ENCODE results near the gene FAM131C.

FAM131C gene

DNA sequence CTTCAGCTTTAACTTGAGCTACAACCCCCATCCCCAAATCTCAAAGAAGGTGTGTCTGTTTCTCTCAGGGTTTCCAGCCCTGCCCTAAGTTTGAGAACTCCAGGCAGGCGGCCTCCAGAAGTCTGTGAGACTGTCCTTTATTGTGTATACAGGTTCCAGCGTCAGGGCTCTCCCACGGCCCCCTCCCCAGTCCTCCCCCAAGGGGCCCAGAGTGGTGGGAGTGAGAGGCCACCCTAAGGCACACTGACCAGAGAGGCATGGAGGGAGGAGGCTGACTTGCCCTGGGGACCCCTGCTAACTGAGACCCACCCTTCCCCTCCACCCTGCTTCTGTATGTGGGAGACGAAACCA, 59.6 kb downstream of the FAM131C start:
- no peak for DNase-seq

DNA sequence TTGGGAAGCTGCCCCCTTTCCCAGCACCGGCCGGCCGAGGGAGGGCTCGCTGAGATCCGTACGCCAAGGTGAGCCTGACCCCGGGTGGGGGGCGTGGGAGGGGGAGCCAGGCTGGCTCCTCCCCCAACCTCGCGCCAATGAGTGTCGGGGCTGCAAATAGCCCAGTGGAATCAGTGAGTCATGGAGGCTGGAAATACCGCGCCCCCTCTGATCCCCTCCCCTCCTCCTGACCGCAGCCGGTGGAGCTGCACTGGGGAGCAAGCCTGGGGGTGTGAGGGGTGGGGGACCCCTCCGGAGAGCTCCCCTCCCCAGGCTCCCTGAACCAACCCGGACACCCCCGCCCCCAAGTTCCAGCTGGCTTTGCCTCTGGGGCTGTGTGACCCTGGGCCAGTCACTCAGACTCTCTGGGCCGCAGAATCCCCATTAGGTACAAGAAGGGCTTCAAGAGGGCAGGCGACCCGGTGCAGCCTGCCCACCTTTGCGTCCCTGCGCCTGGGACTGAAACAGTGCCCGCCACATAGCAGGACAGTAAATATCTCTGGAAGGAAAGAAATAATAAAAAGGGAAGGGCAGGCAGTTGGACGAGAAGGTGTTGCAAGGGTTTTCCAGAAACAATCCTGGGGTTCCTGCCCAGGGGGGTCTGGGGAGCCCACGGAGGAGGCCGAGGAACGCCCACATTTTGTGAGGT, 60.1 kb downstream of the FAM131C start:
- peak; percentile 71 for DNase-seq

DNA sequence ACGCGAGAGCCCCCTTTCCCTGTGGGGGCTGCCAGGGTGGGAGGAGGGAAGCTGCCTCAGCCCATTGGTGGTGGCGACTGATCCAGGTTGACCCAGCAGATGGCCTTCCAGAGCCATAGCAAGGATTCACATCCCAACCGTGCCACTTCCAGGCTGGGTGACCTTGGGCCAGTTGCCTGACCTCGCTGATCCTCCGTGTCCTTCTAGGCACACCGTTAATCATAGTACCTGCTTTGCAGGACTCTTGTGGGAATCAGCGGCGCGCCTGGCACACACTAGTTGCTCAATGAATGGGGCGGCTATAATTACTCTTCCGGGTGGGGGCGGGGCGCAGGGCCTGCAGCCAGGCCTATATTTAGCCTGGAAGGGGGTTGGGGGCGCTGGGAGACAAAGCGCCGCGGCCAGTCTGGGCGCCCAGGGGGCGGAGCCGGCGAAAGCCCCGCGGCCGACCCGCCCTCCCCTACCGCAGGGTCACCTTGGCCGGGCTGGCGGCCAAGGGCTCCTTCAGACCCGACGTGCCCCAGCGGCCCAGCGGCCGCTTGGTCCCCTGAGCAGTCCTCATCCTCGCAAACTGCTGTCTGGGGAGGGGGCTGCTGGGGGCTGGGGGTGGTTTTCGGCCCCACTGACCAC, 60.7 kb downstream of the FAM131C start:
- DNase-seq, result peak; percentile 32

DNA sequence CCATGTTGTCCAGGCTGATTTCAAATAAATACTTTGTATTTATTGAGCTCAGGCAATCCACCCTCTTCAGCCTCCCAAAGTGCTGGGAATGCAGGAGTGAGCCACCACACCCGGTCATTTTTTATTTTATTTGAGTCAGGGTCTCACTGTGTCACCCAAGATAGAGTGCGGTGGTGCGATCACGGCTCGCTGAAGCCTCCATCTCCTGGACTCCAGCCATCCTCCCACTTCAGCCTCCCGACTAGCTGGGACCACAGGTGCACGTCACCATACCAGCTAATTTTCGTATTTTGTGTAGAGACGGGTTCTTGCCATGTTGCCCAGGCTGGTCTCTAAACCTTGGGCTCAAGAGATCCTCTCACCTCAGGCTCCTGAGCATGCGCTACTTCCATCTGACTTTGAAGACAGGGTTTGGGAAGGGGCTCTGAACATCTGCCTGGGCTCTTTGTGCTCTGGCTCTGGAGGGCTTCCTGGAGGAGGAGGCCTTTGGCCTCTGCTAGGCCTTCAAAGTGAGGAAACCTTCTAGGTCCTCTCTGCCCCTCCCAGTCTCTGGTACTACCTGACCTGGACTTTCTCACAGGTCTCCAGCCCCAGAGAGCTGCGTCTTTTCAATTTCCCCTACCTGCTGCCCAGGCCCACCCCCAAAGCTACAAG, 61.4 kb downstream of the FAM131C start:
- DNase-seq, result no peak

DNA sequence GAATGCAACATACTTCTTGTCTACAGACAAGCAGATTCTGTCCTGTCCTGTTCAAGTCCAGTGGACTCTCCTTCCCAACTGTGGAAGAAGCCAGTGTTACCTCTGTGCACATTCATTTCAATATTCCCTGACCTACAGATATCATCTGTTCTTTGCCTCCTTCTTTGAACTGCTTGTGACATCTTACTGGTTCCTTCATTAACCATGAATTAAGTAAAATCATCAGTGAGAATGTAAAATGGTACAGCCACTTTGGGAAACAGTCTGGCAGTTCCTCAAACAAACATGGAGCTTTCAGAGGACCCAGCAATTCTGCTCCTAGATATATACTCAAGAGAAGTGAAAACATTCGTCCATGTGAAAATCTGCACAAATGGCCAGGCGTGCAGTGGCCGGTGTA, 62.6 kb downstream of the FAM131C start:
- DNase-seq, result no peak

DNA sequence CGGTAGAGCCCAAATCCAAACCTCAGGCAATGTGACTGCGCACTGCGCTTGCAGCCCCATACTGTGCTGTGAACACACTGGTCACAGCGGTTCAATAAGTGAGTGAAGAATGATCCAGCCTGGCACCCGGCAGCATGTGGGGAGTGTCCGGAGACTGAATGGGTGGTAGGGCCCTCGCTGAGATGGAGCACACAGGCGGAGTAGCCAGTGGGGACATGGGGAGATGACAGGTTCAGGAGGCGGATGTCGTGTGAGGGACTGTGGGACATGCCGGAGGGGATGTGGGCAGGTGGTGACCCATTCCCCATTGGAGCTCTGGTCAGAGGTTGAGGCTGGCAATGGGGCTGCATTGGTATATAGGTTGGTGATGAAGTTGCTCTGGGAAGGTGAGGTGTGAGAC, 63.8 kb downstream of the FAM131C start:
- no peak for DNase-seq

DNA sequence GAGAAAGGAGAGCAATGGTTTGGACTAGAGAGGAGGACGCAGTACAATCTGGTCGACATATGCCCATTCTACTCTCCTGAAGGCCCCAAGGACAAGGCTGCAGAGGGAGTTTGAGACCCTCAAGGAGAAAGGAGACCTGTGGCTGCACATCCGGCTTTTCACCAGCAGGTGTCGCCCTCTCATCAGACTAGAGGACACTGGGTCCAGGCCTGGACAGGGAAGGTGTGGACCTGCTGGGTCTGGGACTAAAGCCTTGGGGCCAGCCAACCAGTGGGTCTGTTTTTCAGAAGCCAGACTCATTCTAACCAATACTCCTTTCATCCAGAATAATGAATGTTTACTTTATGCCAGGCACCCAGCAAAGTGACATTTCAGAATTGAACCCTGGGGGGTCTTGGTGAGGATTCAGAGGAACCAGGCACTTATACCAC, 64.4 kb downstream of the FAM131C start:
- peak; percentile 78 for DNase-seq
